Measurements from ENCODE around the gene GPX3. TPM values are rescaled to one million over a fixed set of nuclear protein-coding genes. Genes with fewer than 3 reads are reported as not detected.

The GPX3 gene
- total and polyA plus RNA-seq, 10 of the 15 experiments (the other 5 are each of a cell fraction or from before 2014, with no cell fraction given) = 0.04 to 1.0 (median 0.15) TPM; not detected in 3

DNA sequence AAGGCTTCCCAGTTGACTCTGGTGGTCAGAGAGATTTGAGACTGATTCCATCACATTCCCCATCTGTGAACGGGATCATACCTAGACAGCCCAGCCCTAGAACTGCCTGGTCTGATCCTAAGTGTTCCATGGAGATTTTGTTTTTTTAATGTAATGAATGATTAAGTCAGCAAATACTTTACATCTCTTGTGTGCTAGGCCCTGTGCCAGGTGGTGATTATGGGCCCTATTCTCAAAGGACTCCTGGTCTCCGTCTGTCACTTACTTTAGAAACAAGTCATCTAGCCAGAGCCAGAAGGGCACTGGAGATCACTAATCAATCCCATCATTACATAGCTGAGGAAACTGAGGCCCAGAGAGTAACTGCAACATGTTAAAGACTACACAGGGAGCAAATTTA lies 1.1 kb upstream of the GPX3 start:
- Histone ChIP-seq H4K20me1 (ENCODE audit: control insufficient read depth, insufficient read depth) (no peaks in the 10 kb centered on the region), H3K4me2 (ENCODE audit: control insufficient read depth, insufficient read depth) (no peak overlapping the region), H3K27me3 (replicated peaks in 1 of 2; ENCODE audit: control insufficient read depth in 2 of 2, insufficient read depth in 2 of 2, low read length in 1 of 2) (no peaks in the 10 kb centered on the region), H3K9me3 (replicated peaks; ENCODE audit: control insufficient read depth, insufficient read depth, low read length) (no peaks in the 10 kb centered on the region), H3K4me3 (no peak overlapping the region), H3K4me1 (ENCODE audit: control insufficient read depth, insufficient read depth, low read length) (no peaks in the 10 kb centered on the region), H3K27ac (ENCODE audit: control insufficient read depth, insufficient read depth) (no peak overlapping the region), H3K9ac (ENCODE audit: control insufficient read depth, insufficient read depth, low read length) (no peak overlapping the region), H2AFZ (ENCODE audit: control insufficient read depth, low read depth, low read length) (no peak overlapping the region), H3K79me2 (ENCODE audit: control insufficient read depth, insufficient read depth, low read length) (no peaks in the 10 kb centered on the region), H3K36me3 (ENCODE audit: control insufficient read depth in 2 of 2, insufficient read depth in 2 of 2, low read length in 1 of 2) (no peaks in the 10 kb centered on the region; a peak in 1 of 4 replicates)
- DNase-seq (ENCODE audit: low read depth, low spot score) (no peak), ATAC-seq (no peak), FAIRE-seq (no peak)
- ChIA-PET RAD21 (ENCODE audit: unreplicated experiment) (no interaction called here), POLR2A (interaction anchor here (0.7 kb wide), 1 partner anchor 46 kb away, joined by 3 read pairs; no protein-coding TSS in a partner anchor), CTCF (no interaction called here), SMC1A (ENCODE audit: uncharacterized antibody, unreplicated experiment) (no interaction called here)
- TF ChIP-seq PBX3 (IDR thresholded peaks at IDR 0.05; ENCODE audit: insufficient replicate concordance, low read depth, low read length) (no peak), MTA2 (IDR thresholded peaks at IDR 0.05; ENCODE audit: low read depth) (no peak)
- intact Hi-C loops (cut with micrococcal nuclease; ENCODE audit: unreplicated experiment) (no loop called here), in situ Hi-C loops (cut with MboI) (no loop called here)
- BruUV-seq (replicated peaks) = no TSS peak
- WGBS (ENCODE audit: insufficient coverage, insufficient replicate concordance, low lambda C conversion rate, missing lambda C conversion rate) = 90% methylated on average over 2 of the region's 2 CpGs

- SMC1A ChIA-PET (ENCODE audit: uncharacterized antibody, unreplicated experiment) = interaction anchor here (0.6 to 1.0 kb wide), 2 partner anchors 30 to 215 kb away, joined by 3 to 4 read pairs; no protein-coding TSS in a partner anchor
- 81% methylated on average over 6 of the region's 6 CpGs for WGBS (ENCODE audit: insufficient coverage, insufficient replicate concordance, low lambda C conversion rate, missing lambda C conversion rate)
- CTCF ChIA-PET = interaction anchor here (1.5 kb wide), 1 partner anchor 94 kb away, joined by 5 read pairs; no protein-coding TSS in a partner anchor
- no TSS peak for BruUV-seq (replicated peaks)
- in situ Hi-C loops (cut with MboI) (no loop called here), intact Hi-C loops (cut with micrococcal nuclease; ENCODE audit: unreplicated experiment) (no loop called here)
- H3K27ac ChIP-seq (ENCODE audit: control insufficient read depth, insufficient read depth) = no peak overlapping the region
- H4K20me1 ChIP-seq (ENCODE audit: control insufficient read depth, insufficient read depth) = no peaks in the 10 kb centered on the region
- DNase-seq (ENCODE audit: low read depth, low spot score) (no peak), ATAC-seq (no peak), FAIRE-seq (no peak)
- H3K9me3 ChIP-seq (replicated peaks; ENCODE audit: control insufficient read depth, insufficient read depth, low read length) = no peaks in the 10 kb centered on the region
- RAD21 ChIA-PET (ENCODE audit: unreplicated experiment) = interaction anchor here (0.7 kb wide), 1 partner anchor 60 kb away, joined by 3 read pairs; no protein-coding TSS in a partner anchor
- no peaks in the 10 kb centered on the region for H3K27me3 ChIP-seq (replicated peaks in 1 of 2; ENCODE audit: control insufficient read depth in 2 of 2, insufficient read depth in 2 of 2, low read length in 1 of 2)
- no peak overlapping the region for H3K9ac ChIP-seq (ENCODE audit: control insufficient read depth, insufficient read depth, low read length)
- no peak overlapping the region for H3K4me3 ChIP-seq
- H2AFZ ChIP-seq (ENCODE audit: control insufficient read depth, low read depth, low read length) = no peak overlapping the region
- H3K79me2 ChIP-seq (ENCODE audit: control insufficient read depth, insufficient read depth, low read length) = no peaks in the 10 kb centered on the region
- POLR2A ChIA-PET = no interaction called here
- H3K4me2 ChIP-seq (ENCODE audit: control insufficient read depth, insufficient read depth) = no peak overlapping the region
- no peaks in the 10 kb centered on the region for H3K4me1 ChIP-seq (ENCODE audit: control insufficient read depth, insufficient read depth, low read length)
- peaks cover 0 to 3% of the 10 kb centered on the region in 2 experiments; a peak in 3 of 4 replicates for H3K36me3 ChIP-seq (ENCODE audit: control insufficient read depth in 2 of 2, insufficient read depth in 2 of 2, low read length in 1 of 2)
- TF ChIP-seq NR2C1 (IDR thresholded peaks at IDR 0.05) (no peak), SIX5 (IDR thresholded peaks at IDR 0.05; ENCODE audit: low read depth, low read length, severe bottlenecking) (no peak), CHD2 (IDR thresholded peaks at IDR 0.05; ENCODE audit: borderline replicate concordance, low read depth, low read length) (no peak), ZBTB4 (CRISPR knock-in tag; IDR thresholded peaks at IDR 0.05) (no peak), JUNB (IDR thresholded peaks at IDR 0.05) (no peak), BMI1 (IDR thresholded peaks at IDR 0.05; ENCODE audit: borderline replicate concordance) (no peak), JUND (IDR thresholded peaks at IDR 0.05; ENCODE audit: low read depth, low read length) (no peak), TCF12 (IDR thresholded peaks at IDR 0.05; ENCODE audit: low read depth, low read length) (no peak)
- TF ChIP-seq, protein P1, sequence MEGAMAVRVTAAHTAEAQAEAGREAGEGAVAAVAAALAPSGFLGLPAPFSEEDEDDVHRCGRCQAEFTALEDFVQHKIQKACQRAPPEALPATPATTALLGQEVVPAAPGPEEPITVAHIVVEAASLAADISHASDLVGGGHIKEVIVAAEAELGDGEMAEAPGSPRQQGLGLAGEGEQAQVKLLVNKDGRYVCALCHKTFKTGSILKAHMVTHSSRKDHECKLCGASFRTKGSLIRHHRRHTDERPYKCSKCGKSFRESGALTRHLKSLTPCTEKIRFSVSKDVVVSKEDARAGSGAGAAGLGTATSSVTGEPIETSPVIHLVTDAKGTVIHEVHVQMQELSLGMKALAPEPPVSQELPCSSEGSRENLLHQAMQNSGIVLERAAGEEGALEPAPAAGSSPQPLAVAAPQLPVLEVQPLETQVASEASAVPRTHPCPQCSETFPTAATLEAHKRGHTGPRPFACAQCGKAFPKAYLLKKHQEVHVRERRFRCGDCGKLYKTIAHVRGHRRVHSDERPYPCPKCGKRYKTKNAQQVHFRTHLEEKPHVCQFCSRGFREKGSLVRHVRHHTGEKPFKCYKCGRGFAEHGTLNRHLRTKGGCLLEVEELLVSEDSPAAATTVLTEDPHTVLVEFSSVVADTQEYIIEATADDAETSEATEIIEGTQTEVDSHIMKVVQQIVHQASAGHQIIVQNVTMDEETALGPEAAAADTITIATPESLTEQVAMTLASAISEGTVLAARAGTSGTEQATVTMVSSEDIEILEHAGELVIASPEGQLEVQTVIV (IDR thresholded peaks at IDR 0.05; ENCODE audit: borderline replicate concordance, partially characterized antibody) = no peak
These were observed 1.4 kb downstream of the GPX3 start for GRCh38 chr5:151021746-151022145.
